Neural progenitor cell (in vitro differentiated cells): ENCODE data around the gene BCAS4. TPM values are rescaled to one million over a fixed set of nuclear protein-coding genes. Genes with fewer than 3 reads are reported as not detected.

ENCODE experiments used
- DNase-seq: peaks from one replicate; pipeline ENCODE4 v3.0.0-alpha.2; 2016; ENCODE audit warnings: low spot score
- H2AFZ ChIP-seq: fragments of 200-600 bp; sonication (generic); replicated peaks from 2 replicates; pipeline ENCODE4 v1.6.1; 2016; ENCODE audit warnings: antibody characterized with exemption
- H3F3A ChIP-seq: fragments of 200-600 bp; sonication (generic); 2 replicates; pipeline ENCODE4 v1.6.1; 2016; ENCODE audit warnings: antibody characterized with exemption, low read depth
- H3K27ac ChIP-seq: fragments of 200-600 bp; sonication (generic); 2 replicates; pipeline ENCODE4 v1.5.1; 2016; ENCODE audit warnings: mild to moderate bottlenecking
- H3K27me3 ChIP-seq: fragments of 200-600 bp; sonication (generic); 2 replicates; pipeline ENCODE4 v1.6.1; 2016; ENCODE audit warnings: mild to moderate bottlenecking, moderate library complexity
- H3K36me3 ChIP-seq: fragments of 200-600 bp; sonication (generic); 2 replicates; pipeline ENCODE4 v1.5.1; 2016
- H3K4me1 ChIP-seq: fragments of 200-600 bp; sonication (generic); 2 replicates; pipeline ENCODE4 v1.6.1; 2016; ENCODE audit warnings: mixed run types
- H3K4me2 ChIP-seq: fragments of 200-600 bp; sonication (generic); 2 replicates; pipeline ENCODE4 v1.6.1; 2016
- H3K4me3 ChIP-seq: fragments of 200-600 bp; sonication (generic); 2 replicates; pipeline ENCODE4 v1.5.1; 2016
- H3K79me2 ChIP-seq: fragments of 200-600 bp; sonication (generic); 2 replicates; pipeline ENCODE4 v1.6.1; 2016; ENCODE audit warnings: low read depth
- H3K9ac ChIP-seq: fragments of 200-600 bp; sonication (generic); 2 replicates; pipeline ENCODE4 v1.6.1; 2016
- H3K9me3 ChIP-seq: fragments of 200-600 bp; sonication (generic); 2 replicates; pipeline ENCODE4 v1.5.1; 2016; ENCODE audit warnings: low read depth
- H4K20me1 ChIP-seq: fragments of 200-600 bp; sonication (generic); 2 replicates; pipeline ENCODE4 v1.6.1; 2016; ENCODE audit warnings: low read depth
- H3K27ac Mint-ChIP-seq: 3 replicates; pipeline ENCODE4 v1.8.0; 2021; ENCODE audit warnings: mixed read lengths
- H3K27me3 Mint-ChIP-seq: 2 replicates; pipeline ENCODE4 v1.8.0; 2022; ENCODE audit warnings: low read depth, mild to moderate bottlenecking, inconsistent platforms, moderate library complexity, mixed read lengths; ENCODE audit not compliant: insufficient read depth
- H3K36me3 Mint-ChIP-seq: 3 replicates; pipeline ENCODE4 v1.8.0; 2021; ENCODE audit warnings: mixed read lengths
- H3K4me1 Mint-ChIP-seq: 3 replicates; pipeline ENCODE4 v1.8.0; 2021; ENCODE audit warnings: mixed read lengths
- H3K4me3 Mint-ChIP-seq: 3 replicates; pipeline ENCODE4 v1.8.0; 2021; ENCODE audit warnings: mild to moderate bottlenecking, moderate library complexity, mixed read lengths
- H3K9me3 Mint-ChIP-seq: 3 replicates; pipeline ENCODE4 v1.8.0; 2020; ENCODE audit warnings: mixed read lengths
- CTCF ChIP-seq: fragments of 200-600 bp; sonication (generic); IDR thresholded peaks from 2 replicates; pipeline ENCODE4 v1.5.1; 2017; ENCODE audit warnings: antibody characterized with exemption, mild to moderate bottlenecking
- EZH2 ChIP-seq: fragments of 200-600 bp; sonication (generic); IDR thresholded peaks from 2 replicates; pipeline ENCODE4 v1.6.1; 2017; ENCODE audit warnings: antibody characterized with exemption, mild to moderate bottlenecking, moderate library complexity
- EZH2phosphoT487 ChIP-seq: fragments of 200-600 bp; sonication (generic); IDR thresholded peaks from 2 replicates; pipeline ENCODE4 v1.6.1; 2017; ENCODE audit warnings: antibody characterized with exemption
- total RNA-seq: library from RNA; depleted of rRNA; stranded (reverse); fragments of >200 nt; gene quantifications from 2 replicates; pipeline ENCODE4 v1.2.3, GENCODE V29; 2015; ENCODE audit warnings: low replicate concordance

The BCAS4 gene
- total RNA-seq, 1 donor from 2014 or later = 15.3 TPM

GRCh38 chr20:50810063-50810462, 15.2 kb downstream of the BCAS4 start:
- Mint-ChIP-seq H3K4me1 (peaks cover 8% of the 10 kb centered on the region), H3K9me3 (no peaks in the 10 kb centered on the region), H3K27ac (no peak overlapping the region), H3K4me3 (no peak overlapping the region), H3K27me3 (peaks cover 3% of the 10 kb centered on the region), H3K36me3 (peaks cover 2% of the 10 kb centered on the region)
- no peak overlapping the region for H3K4me2 ChIP-seq
- H2AFZ ChIP-seq = no peak overlapping the region
- no peak overlapping the region for H3K27ac ChIP-seq
- no peaks in the 10 kb centered on the region for H3K36me3 ChIP-seq
- no peaks in the 10 kb centered on the region for H3F3A ChIP-seq
- no peak for DNase-seq
- H4K20me1 ChIP-seq = no peaks in the 10 kb centered on the region
- H3K9me3 ChIP-seq = no peaks in the 10 kb centered on the region
- H3K79me2 ChIP-seq = peaks cover 11% of the 10 kb centered on the region
- H3K9ac ChIP-seq = no peak overlapping the region
- TF ChIP-seq CTCF (no peak), EZH2phosphoT487 (no peak), EZH2 (no peak)
- H3K4me1 ChIP-seq = no peaks in the 10 kb centered on the region
- H3K27me3 ChIP-seq = no peaks in the 10 kb centered on the region
- H3K4me3 ChIP-seq = no peak overlapping the region

- H3K27me3 Mint-ChIP-seq = peaks cover 3% of the 10 kb centered on the region
- H3K36me3 Mint-ChIP-seq = peaks cover 2% of the 10 kb centered on the region
- H3K4me1 Mint-ChIP-seq = peaks cover 14% of the 10 kb centered on the region
- no peaks in the 10 kb centered on the region for H3K4me1 ChIP-seq
- no peak overlapping the region for H3K27ac ChIP-seq
- H3K36me3 ChIP-seq = no peaks in the 10 kb centered on the region
- no peaks in the 10 kb centered on the region for H3K9me3 ChIP-seq
- H4K20me1 ChIP-seq = no peaks in the 10 kb centered on the region
- DNase-seq = no peak
- no peaks in the 10 kb centered on the region for H3K27me3 ChIP-seq
- no peak overlapping the region for H3K4me2 ChIP-seq
- H3K4me3 Mint-ChIP-seq = no peak overlapping the region
- H3K9me3 Mint-ChIP-seq = no peaks in the 10 kb centered on the region
- H3K27ac Mint-ChIP-seq = no peak overlapping the region
- H3K9ac ChIP-seq = no peak overlapping the region
- H3F3A ChIP-seq = no peaks in the 10 kb centered on the region
- TF ChIP-seq CTCF (no peak), EZH2 (no peak)
- H2AFZ ChIP-seq = no peak overlapping the region
- H3K4me3 ChIP-seq = no peak overlapping the region
- H3K79me2 ChIP-seq = peaks cover 11% of the 10 kb centered on the region
These were observed 16.0 kb downstream of the BCAS4 start for GRCh38 chr20:50810842-50811241.

DNA sequence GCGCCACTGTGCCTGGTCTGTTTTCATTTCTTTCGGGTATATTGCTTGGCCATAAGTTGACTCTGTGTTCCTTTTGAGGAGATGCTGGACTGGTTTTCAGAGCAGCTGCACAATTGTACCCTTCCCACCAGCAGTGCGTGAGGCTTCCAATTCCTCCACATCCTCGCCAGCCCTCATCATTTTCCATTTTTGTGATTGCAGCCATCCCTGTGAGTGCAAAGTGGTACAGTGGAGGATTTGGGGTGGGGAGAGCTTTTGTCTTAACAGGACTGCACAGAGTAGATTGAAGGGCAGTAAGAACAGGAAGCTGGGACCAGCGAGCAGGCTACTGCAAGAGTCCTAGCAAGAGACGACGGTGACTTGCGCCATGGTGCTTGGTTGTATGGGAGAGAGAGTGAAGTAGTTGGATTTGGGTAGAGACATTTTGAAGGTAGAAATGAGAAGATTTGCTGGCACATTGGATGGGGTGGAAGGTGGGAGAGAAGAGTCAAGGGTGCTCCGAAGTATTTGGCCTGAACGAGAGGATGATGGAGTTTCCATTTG, 18.3 kb downstream of the BCAS4 start:
- no peak overlapping the region for H3K27ac ChIP-seq

More for the DNA sequence above, 18.3 kb downstream of the BCAS4 start:
- Histone ChIP-seq H3K9me3 (no peaks in the 10 kb centered on the region), H3K79me2 (peaks cover 11% of the 10 kb centered on the region), H2AFZ (no peak overlapping the region), H3K4me2 (no peak overlapping the region), H4K20me1 (no peaks in the 10 kb centered on the region), H3K27me3 (no peaks in the 10 kb centered on the region), H3K36me3 (no peaks in the 10 kb centered on the region), H3K4me1 (no peaks in the 10 kb centered on the region), H3K9ac (no peak overlapping the region), H3K4me3 (no peak overlapping the region), H3F3A (peaks cover 9% of the 10 kb centered on the region)
- H3K27ac Mint-ChIP-seq = peak overlapping the region; percentile 4
- DNase-seq = no peak
- peaks cover 20% of the 10 kb centered on the region for H3K4me1 Mint-ChIP-seq
- peaks cover 2% of the 10 kb centered on the region for H3K36me3 Mint-ChIP-seq
- H3K9me3 Mint-ChIP-seq = no peaks in the 10 kb centered on the region
- TF ChIP-seq EZH2 = no peak
- TF ChIP-seq EZH2phosphoT487 = no peak
- TF ChIP-seq CTCF = no peak
- no peak overlapping the region for H3K4me3 Mint-ChIP-seq
- peaks cover 2% of the 10 kb centered on the region for H3K27me3 Mint-ChIP-seq
